SK-N-MC (cell line): ENCODE results near the gene MRGPRF.
"Not testable (repeated sequence)": the region's sequence is repeated elsewhere in the genome, so short reads cannot be mapped to it uniquely, and the experiment has no call there.

Experiments used
- EZH2 ChIP-seq: fragments of 200-600 bp; sonication (generic); IDR thresholded peaks from one replicate; pipeline ENCODE4 v1.6.1; 2017; ENCODE audit warnings: antibody characterized with exemption
- POLR2AphosphoS5 ChIP-seq: IDR thresholded peaks from 2 replicates; pipeline ENCODE4 v1.6.1; 2012; ENCODE audit warnings: mild to moderate bottlenecking, low read depth, low read length, borderline replicate concordance

- TF ChIP-seq POLR2AphosphoS5, EZH2: not testable (repeated sequence)
These were observed 39.3 kb downstream of the MRGPRF start for GRCh38 chr11:68973706-68974105.
